Keratinocyte (primary cell): ENCODE data around the gene KDM3B. TPM values are rescaled to one million over a fixed set of nuclear protein-coding genes. Genes with fewer than 3 reads are reported as not detected.

Source experiments
- DNase-seq: peaks from one replicate; pipeline ENCODE4 v3.0.0-alpha.2; 2011; ENCODE audit warnings: low read depth, missing footprints, low spot score
- FAIRE-seq: peaks from 2 replicates; lab custom pipeline; 2011; peaks lifted over from hg19 to GRCh38; lab: Jason Lieb, UNC
- H2AFZ ChIP-seq: 2 replicates; pipeline ENCODE4 v1.6.0; 2012; ENCODE audit warnings: low read length, control low read depth, inconsistent platforms; ENCODE audit not compliant: control insufficient read depth
- H3K27ac ChIP-seq: 2 replicates; pipeline ENCODE4 v1.5.1; 2011; ENCODE audit warnings: low read length; ENCODE audit not compliant: control insufficient read depth, insufficient read depth
- H3K27me3 ChIP-seq: 3 replicates; pipeline ENCODE4 v1.6.0; 2011; ENCODE audit warnings: low read length; ENCODE audit not compliant: control insufficient read depth, insufficient read depth; ENCODE audit errors: extremely low read depth
- H3K36me3 ChIP-seq, 2 experiments: 2 replicates in 1 of 2; 3 replicates in 1 of 2; pipeline ENCODE4 v1.5.1; 2011; ENCODE audit warnings: low read length in 2 of 2, mild to moderate bottlenecking in 1 of 2; ENCODE audit not compliant: control insufficient read depth in 2 of 2, insufficient read depth in 2 of 2; ENCODE audit errors: extremely low read depth in 1 of 2
- H3K4me1 ChIP-seq: 3 replicates; pipeline ENCODE4 v1.5.1; 2011; ENCODE audit warnings: low read length; ENCODE audit not compliant: control insufficient read depth, insufficient read depth; ENCODE audit errors: extremely low read depth
- H3K4me2 ChIP-seq: 3 replicates; pipeline ENCODE4 v1.6.0; 2011; ENCODE audit warnings: low read depth, low read length; ENCODE audit not compliant: control insufficient read depth, insufficient read depth; ENCODE audit errors: extremely low read depth
- H3K4me3 ChIP-seq, 3 experiments: fragments of 200-600 bp in 1 of 3; sonication (generic) in 1 of 3; 2 replicates in 2 of 3; 3 replicates in 1 of 3; pipeline ENCODE4 v1.5.1; 2011 to 2016; ENCODE audit warnings: low read length in 3 of 3, mild to moderate bottlenecking in 3 of 3, control low read depth in 2 of 3, inconsistent platforms in 1 of 3, low read depth in 1 of 3, mixed read lengths in 1 of 3, mixed run types in 1 of 3, moderate library complexity in 1 of 3; ENCODE audit not compliant: control insufficient read depth in 2 of 3, insufficient read depth in 2 of 3; ENCODE audit errors: extremely low read depth in 1 of 3
- H3K79me2 ChIP-seq: 2 replicates; pipeline ENCODE4 v1.6.0; 2012; ENCODE audit warnings: low read length; ENCODE audit not compliant: control insufficient read depth, insufficient read depth
- H3K9ac ChIP-seq: 3 replicates; pipeline ENCODE4 v1.6.0; 2011; ENCODE audit warnings: low read length; ENCODE audit not compliant: control insufficient read depth, insufficient read depth; ENCODE audit errors: extremely low read depth
- H3K9me1 ChIP-seq: 3 replicates; pipeline ENCODE4 v1.6.0; 2011; ENCODE audit warnings: low read length; ENCODE audit not compliant: control insufficient read depth, insufficient read depth; ENCODE audit errors: extremely low read depth
- H3K9me3 ChIP-seq: 2 replicates; pipeline ENCODE4 v1.5.1; 2012; ENCODE audit warnings: low read depth, low read length; ENCODE audit not compliant: control insufficient read depth
- H4K20me1 ChIP-seq: 3 replicates; pipeline ENCODE4 v1.6.0; 2011; ENCODE audit warnings: low read length; ENCODE audit not compliant: control insufficient read depth, insufficient read depth; ENCODE audit errors: extremely low read depth
- EZH2 ChIP-seq: IDR thresholded peaks from one replicate; pipeline ENCODE4 v1.6.1; 2012; ENCODE audit warnings: inconsistent platforms, mild to moderate bottlenecking, low read length, moderate library complexity
- dilution Hi-C: fragments of 300-500 bp; cut with MboI; formaldehyde crosslinking; loops from one replicate; pipeline ENCODE4 v1.7.0; 2020; ENCODE audit warnings: low sequenced_read_pairs; ENCODE audit not compliant: extremely low pct_ligation_motif_present
- polyA plus RNA-seq, 5 experiments: library from polyadenylated mRNA; depleted of rRNA in 3 of 5; stranded (reverse) in 3 of 5; stranded (forward) in 1 of 5; unstranded in 1 of 5; fragments of >200 nt; gene quantifications; 1 replicate in 1 of 5; 2 replicates in 3 of 5; 3 replicates in 1 of 5; pipeline versions ENCODE4 v1.2.1 to v1.2.3, GENCODE V29; 2011 to 2012; ENCODE audit warnings: missing spikeins in 2 of 5, low read depth in 1 of 5, low replicate concordance in 1 of 5
- TF ChIP-seq, protein P1 (sequence below), 3 experiments: IDR thresholded peaks in 1 of 3; conservative IDR thresholded peaks in 1 of 3; optimal IDR thresholded peaks in 1 of 3; 2 replicates in 2 of 3; 3 replicates in 1 of 3; pipeline versions ENCODE3 to v1.5.1; 2011; ENCODE audit warnings: low read length in 3 of 3, mild to moderate bottlenecking in 3 of 3, moderate library complexity in 2 of 3, control low read depth in 1 of 3, inconsistent platforms in 1 of 3; ENCODE audit not compliant: insufficient read depth in 2 of 3; ENCODE audit errors: extremely low read depth in 1 of 3

KDM3B gene
- polyA plus RNA-seq, 1 donor (not counting 4 experiments of a cell fraction or from before 2014, with no cell fraction given) = 28.8 TPM

DNA sequence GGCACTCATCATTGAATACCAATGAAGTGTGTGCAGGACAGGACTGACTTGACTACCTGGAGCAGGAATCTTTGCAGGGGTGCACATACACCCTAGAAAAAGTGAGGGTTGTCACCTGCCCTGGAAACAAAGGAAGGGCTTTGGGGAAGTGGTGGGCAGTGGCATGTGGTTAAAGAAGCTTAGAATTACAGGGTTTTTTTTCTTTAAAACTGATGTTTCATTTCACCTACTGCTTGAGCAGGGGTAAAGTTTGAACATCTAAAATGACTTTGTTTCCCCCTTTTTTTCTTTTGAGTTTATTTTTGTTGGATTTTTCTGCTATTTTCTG, 2.0 kb upstream of the KDM3B start:
- H3K9me1 ChIP-seq = no peaks in the 10 kb centered on the region
- peaks cover 26% of the 10 kb centered on the region for H3K79me2 ChIP-seq
- H3K36me3 ChIP-seq = peaks cover 16 to 28% of the 10 kb centered on the region in 2 experiments
- FAIRE-seq (no peak), DNase-seq (no peak)
- H2AFZ ChIP-seq = no peak overlapping the region
- H3K9ac ChIP-seq = no peak overlapping the region
- peaks cover 4% of the 10 kb centered on the region for H3K9me3 ChIP-seq
- TF ChIP-seq, protein P1, sequence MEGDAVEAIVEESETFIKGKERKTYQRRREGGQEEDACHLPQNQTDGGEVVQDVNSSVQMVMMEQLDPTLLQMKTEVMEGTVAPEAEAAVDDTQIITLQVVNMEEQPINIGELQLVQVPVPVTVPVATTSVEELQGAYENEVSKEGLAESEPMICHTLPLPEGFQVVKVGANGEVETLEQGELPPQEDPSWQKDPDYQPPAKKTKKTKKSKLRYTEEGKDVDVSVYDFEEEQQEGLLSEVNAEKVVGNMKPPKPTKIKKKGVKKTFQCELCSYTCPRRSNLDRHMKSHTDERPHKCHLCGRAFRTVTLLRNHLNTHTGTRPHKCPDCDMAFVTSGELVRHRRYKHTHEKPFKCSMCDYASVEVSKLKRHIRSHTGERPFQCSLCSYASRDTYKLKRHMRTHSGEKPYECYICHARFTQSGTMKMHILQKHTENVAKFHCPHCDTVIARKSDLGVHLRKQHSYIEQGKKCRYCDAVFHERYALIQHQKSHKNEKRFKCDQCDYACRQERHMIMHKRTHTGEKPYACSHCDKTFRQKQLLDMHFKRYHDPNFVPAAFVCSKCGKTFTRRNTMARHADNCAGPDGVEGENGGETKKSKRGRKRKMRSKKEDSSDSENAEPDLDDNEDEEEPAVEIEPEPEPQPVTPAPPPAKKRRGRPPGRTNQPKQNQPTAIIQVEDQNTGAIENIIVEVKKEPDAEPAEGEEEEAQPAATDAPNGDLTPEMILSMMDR (optimal IDR thresholded peaks at IDR 0.05 in 1 of 3, IDR thresholded peaks at IDR 0.05 in 1 of 3, conservative IDR thresholded peaks at IDR 0.05 in 1 of 3; ENCODE audit: extremely low read depth in 1 of 3, insufficient read depth in 2 of 3, low read length in 3 of 3) = no peak
- TF ChIP-seq EZH2 = no peak
- peaks cover 7% of the 10 kb centered on the region for H4K20me1 ChIP-seq
- no peak overlapping the region for H3K4me2 ChIP-seq
- peaks cover 35% of the 10 kb centered on the region for H3K4me1 ChIP-seq
- no peaks in the 10 kb centered on the region for H3K27me3 ChIP-seq
- H3K4me3 ChIP-seq = no peak overlapping the region
- no peak overlapping the region for H3K27ac ChIP-seq
- dilution Hi-C loops = no loop called here

DNA sequence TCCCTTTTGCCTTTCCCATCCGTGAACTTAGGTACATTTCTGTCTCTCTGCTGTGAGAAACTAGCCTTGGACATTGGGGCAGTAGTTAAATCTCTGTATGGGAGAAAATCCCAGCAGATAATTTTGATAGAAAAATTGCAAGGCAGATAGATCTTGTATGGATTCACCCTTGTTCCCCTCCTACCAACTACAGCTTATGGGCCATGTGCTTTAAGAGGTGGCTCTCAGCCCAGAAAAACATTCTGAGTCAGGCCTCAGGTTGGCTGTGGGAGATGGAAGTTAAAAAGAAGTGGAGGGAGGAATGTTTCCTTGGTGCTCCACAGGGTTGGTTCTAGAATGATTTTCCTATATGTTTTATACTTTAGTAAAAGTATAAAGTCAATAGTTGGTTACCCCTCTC, 1.4 kb upstream of the KDM3B start:
- DNase-seq (no peak), FAIRE-seq (no peak)
- H3K4me1 ChIP-seq = peaks cover 35% of the 10 kb centered on the region
- H3K4me3 ChIP-seq = no peak overlapping the region
- H3K79me2 ChIP-seq = peaks cover 31% of the 10 kb centered on the region
- no peak overlapping the region for H3K4me2 ChIP-seq
- H3K9me1 ChIP-seq = no peaks in the 10 kb centered on the region
- dilution Hi-C loops = no loop called here
- H2AFZ ChIP-seq = no peak overlapping the region
- no peaks in the 10 kb centered on the region for H3K27me3 ChIP-seq
- H3K27ac ChIP-seq = no peak overlapping the region
- peaks cover 4% of the 10 kb centered on the region for H3K9me3 ChIP-seq
- H4K20me1 ChIP-seq = peaks cover 7% of the 10 kb centered on the region
- TF ChIP-seq, protein P1 (optimal IDR thresholded peaks at IDR 0.05 in 1 of 3, IDR thresholded peaks at IDR 0.05 in 1 of 3, conservative IDR thresholded peaks at IDR 0.05 in 1 of 3; ENCODE audit: extremely low read depth in 1 of 3, insufficient read depth in 2 of 3, low read length in 3 of 3) = no peak
- TF ChIP-seq EZH2 = no peak
- peaks cover 14 to 24% of the 10 kb centered on the region in 2 experiments for H3K36me3 ChIP-seq
- no peak overlapping the region for H3K9ac ChIP-seq
